NCI-H2107 treated with DMSO at 0.1 percent for 48 hours (cell line): ENCODE data around the gene PRKN.

ENCODE experiments used
- DNase-seq: peaks from one replicate; lab custom pipeline; 2025; ENCODE audit not compliant: unreplicated experiment; lab: John Stamatoyannopoulos, UW

PRKN gene

DNA sequence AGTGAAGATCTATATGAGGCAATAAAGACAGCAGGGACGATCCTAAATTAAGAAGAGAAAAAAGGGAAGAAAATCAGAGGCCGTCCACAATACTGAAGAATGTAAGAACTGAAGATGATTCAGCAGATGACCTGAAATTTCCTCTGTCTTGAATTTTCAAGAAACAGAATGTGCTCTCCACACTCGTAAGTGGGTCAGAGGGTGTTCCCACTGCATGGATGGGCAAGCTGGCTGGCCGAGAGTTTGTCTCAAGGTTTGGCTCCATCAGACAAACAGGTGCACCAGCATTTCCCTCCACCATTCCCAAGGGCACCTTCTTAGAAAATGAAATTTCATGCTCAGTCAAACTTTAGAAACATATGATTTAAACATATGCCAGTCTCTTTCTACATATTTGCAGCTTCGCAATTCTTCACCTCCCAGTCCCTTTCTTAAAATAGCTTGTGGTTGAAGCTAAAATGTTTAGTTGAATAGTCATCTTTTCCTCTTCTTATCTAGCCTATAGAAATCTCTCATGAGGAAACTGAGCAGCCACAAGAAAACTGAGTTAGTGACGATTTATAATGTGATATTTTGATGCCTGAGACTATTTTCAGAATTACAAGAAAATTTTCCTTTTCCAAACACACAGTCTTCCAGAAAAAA is 576.4 kb downstream of the PRKN start:
- no peak for DNase-seq

- DNase-seq = no peak
Observed at GRCh38 chr6:162150295-162150694, 577.3 kb downstream of the PRKN start.

DNA sequence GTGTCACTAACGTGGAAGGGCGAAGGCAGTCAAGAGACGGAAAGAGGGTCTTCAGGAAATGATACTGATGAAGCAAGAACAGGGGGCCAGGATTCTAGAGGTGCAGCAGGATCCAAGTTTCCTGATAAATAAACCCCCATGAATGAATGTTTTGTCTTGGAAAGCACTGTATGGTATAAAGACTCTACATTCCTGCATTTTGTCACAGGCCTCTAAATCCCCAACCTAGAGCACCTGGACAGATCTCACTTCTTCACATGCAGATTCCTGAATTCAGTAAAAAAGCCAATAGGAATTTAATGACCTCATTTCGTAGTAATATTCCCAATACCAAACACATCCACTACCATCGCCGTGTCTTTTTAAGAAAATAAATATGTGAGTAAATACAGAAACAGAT is 577.8 kb downstream of the PRKN start:
- no peak for DNase-seq

DNA sequence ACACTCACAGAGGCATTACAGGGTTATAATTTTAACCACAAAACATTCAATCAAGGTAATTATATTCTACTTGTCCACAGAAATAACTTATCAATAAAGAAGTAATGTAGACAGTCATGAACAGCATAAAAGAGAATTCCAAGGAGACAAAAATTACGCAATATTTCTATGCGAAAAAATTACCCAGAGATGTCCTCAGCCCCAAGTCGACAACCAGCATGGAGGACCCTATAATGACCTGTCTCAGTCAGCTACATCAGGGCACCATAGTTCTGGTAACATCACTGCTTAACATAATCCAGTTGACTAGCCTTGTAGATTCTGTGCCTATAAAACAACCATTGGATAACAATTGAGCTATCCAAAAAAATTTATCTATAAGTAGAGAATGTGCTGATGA is 579.8 kb downstream of the PRKN start:
- DNase-seq = no peak

DNA sequence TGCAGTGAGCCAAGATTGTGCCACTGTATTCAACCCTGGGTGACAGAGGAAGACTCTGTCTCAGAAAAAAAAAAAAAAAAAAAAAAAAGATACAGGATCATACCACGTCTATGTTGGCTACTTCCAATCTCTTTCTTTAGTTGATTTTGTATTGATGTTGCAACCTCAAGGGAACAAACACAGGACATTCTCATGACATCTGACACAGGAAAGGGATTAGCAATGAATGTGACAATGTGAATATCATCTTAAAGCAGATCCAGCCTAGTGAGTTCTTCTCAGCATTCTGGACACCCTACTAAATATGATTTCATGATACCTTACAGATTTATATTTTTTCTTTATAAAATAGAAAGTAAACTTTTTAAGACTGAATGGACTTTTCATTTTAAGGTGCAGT is 580.3 kb downstream of the PRKN start:
- no peak for DNase-seq

DNA sequence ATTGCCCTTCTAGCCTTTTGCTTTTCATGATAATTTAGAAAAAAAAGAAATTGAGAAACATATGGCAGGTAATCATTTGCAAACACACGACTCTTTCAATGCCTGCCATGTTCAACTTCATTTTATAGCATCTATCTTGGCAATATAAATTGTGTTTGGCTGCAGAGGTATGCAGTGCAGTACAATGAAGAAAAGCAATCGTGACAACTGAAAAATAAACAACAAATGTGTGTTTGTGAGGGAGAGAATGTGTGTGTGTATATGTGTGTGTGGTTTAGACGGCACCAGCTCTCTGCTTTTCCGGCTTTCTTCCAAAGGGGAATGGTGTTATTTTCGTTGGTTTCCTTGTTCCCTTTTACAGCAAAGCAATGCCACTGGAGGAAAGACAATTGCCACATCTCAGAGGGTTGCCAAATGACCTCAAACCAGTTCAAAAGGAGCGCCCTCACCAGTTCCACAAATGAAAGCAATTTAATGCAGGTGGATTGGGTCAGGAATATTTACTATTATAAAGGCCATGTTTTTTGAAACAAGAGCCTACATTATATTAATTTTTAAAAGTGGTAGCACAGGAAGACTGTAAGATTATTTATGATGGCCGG is 587.2 kb downstream of the PRKN start:
- DNase-seq = no peak

- DNase-seq = no peak
Observed at GRCh38 chr6:162125659-162126058, 601.9 kb downstream of the PRKN start.

DNA sequence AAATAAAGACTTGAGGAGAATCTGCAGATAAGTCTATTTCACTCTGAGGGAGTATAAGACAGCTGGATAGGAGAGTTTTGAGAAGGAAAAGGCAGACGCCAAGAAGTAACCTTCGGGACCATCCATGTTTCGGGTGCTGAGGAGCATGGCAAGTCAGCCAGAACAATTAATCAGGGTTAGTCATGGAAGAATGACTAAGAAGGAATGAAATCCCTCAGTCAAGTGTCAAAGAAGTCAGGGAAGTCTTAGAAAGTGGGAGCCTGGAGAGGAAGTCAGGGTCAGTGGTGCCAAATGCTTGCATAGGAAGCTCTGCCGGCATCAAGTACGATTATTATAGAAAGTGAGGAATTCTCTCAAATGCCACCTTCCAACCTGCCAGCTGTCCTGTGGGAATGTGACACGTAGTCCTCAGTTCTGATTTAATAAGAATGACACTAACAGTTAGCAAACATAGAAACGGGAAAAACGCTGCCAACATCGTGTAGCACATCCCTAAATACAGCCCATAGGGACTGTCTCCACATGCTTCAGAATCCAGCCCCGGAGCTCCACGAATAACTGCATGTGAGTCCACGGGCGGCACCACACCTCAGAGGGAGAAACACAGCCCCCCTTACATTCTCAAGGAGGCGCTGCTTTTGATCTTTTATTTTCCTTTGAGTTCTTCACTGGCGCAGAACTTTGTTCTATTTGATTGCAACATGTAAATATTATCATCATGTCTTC is 602.7 kb downstream of the PRKN start:
- no peak for DNase-seq

GRCh38 chr6:162123797-162124196 is 603.8 kb downstream of the PRKN start:
- DNase-seq = no peak

GRCh38 chr6:162119341-162119740 is 608.2 kb downstream of the PRKN start:
- DNase-seq = no peak

- no peak for DNase-seq
Observed at GRCh38 chr6:162118706-162119105, 608.9 kb downstream of the PRKN start.

GRCh38 chr6:162116902-162117525 is 610.6 kb downstream of the PRKN start:
- no peak for DNase-seq

DNA sequence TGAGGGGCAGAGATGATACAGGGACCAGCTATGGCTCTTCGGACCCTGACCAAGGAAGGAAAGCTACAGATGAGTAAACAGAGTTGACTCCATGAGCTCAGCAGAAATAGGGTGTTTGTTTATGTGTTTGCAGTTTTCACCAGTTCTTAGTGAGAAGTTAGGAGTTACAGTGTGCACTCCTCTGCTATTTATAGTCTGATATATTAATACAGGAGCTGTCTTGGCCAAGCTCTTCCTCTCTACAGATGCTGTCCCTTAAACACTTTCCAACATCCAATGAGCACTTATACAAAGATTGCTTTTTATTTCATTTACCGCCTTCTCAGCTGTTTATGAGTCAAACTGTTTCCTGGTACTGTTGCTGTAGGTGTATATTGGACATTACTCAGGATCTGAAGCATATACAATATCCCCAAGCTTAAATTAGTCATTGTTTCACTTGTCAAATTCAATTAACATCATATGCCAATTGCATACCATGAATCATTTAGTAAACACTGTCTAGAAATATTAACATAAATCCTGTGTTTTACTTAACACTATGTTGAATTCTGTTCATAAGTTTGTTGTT is 618.0 kb downstream of the PRKN start:
- no peak for DNase-seq

DNA sequence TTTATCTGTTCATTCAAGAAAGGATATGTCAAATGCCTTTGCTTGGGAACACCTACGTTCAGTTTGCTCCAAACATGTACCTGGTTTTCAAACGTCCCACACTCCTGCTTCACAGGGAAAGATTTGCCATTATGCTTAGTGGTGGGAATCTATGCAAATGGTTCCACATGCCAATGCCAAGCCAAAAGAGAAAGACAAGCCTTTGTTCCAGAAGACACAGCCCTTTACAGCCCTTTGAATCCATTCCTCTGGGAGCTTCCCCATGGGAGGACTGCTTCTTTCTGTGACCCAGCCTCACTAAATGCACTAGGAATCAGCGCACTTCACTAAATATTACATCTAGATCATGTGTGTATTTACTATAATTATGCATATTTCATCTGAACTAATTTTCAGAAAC is 619.5 kb downstream of the PRKN start:
- DNase-seq = no peak

GRCh38 chr6:162100096-162100495 is 627.5 kb downstream of the PRKN start:
- DNase-seq = no peak

- DNase-seq = no peak
Observed at GRCh38 chr6:162099685-162100084, 627.9 kb downstream of the PRKN start.

DNA sequence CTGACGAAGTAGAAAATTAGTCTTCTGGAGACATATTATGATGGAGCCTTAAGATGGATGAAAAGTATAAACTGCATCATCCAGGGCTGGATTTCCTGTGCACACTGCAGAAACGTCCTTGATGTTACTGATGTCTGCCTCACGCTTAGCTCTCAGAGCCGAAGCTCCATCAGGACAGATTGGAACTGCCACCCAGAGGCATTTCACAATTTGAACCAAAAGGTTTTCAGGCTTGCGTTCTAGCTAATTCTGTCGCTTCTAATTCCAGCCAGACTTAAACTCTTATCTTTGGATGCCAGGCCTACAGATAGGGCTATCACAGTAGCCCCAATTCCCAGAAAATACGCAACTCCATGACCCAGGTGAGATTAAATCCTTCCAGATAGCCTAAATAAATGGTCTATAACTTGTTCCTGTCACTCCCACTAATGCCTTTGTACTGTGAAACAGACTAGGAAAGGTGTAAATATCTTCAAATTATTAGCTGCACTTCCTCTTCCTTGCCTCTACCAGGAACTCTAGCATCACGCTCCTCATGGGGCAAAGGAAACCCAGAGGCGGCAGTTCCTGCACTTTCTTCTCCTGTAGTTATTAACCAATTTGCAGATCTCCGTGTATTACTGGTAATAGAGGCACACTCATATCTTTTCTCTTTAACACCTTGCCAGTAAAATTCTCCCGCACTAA is 634.6 kb downstream of the PRKN start:
- no peak for DNase-seq

DNA sequence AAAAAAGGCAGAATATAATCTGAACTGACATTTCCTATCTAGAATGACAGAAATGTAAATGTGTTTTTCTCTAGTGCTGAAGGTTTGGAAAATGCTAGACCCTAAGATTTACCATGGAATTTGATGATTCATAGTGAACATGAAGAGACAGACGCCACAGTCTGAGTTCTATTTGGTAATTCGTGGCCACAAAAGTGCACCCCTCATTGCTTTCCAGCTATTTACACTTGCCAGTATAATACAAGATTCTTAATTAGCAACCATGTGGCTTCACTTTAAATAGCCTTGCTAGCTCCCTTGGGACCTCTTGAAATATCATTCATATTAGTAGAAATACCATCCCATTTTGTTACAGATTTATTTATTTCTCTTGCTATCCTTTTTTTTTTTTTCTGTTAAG is 636.8 kb downstream of the PRKN start:
- no peak for DNase-seq

- no peak for DNase-seq
Observed at GRCh38 chr6:162088091-162088490, 639.5 kb downstream of the PRKN start.

- DNase-seq = no peak
Observed at GRCh38 chr6:162085561-162085960, 642.0 kb downstream of the PRKN start.

- no peak for DNase-seq
Observed at GRCh38 chr6:162082520-162082919, 645.0 kb downstream of the PRKN start.
